NCI-H2081 (cell line): Measurements from ENCODE around the gene CLASP2.
"Not testable (repeated sequence)": the region's sequence is repeated elsewhere in the genome, so short reads cannot be mapped to it uniquely, and the experiment has no call there.

Experiments used
- DNase-seq, 2 experiments: peaks; one replicate each; lab custom pipeline; 2025; lab: John Stamatoyannopoulos, UW

The CLASP2 gene

DNA sequence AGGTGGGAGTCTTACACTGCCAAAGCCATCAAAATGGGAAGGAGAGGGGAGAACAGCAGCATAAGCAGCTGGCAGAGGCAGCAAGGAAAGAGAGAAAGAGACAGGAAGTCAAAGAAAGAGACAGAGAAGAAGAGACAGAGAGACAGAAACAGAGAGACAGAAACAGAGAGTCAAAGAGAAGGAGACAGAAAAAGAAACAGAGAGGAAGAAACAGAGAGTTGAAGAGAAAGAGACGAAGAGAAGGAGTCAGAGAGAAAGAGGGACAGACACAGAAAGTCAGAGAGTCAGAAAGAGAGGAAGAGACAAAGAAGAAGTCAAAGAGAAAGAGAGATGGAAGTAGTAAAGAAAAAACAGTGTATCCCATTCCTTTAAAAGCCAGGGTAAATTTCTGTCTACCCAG lies 266.1 kb downstream of the CLASP2 start:
- DNase-seq, result not testable (repeated sequence)

DNA sequence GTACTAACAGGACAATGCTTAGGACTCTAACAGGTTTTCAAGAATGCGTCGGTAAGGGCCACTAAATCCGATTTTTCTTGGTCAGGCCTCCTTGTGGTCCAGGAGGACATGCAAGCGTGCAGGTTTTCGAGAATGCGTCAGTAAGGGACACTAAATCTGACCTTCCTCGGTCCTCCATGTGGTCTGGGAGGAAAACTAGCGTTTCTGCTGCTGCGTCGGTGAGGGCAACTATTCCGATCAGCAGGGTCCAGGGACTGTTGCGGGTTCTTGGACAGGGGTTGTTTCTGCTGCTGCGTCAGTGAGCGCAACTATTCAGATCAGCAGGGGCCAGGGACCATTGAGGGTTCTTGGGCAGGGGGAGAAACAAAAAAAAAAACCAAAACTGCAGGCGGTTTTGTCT lies 270.1 kb downstream of the CLASP2 start:
- no peak for DNase-seq

- DNase-seq, result not testable (repeated sequence)
Observed at GRCh38 chr3:33447256-33447625, 270.8 kb downstream of the CLASP2 start.
